Endothelial cell of umbilical vein (primary cell): ENCODE measurements around the gene PUS1. TPM values are rescaled to one million over a fixed set of nuclear protein-coding genes. Genes with fewer than 3 reads are reported as not detected.

Experiments
- BruUV-seq: library from RNA; stranded (reverse); fragments of 400-500 nt; replicated peaks from 2 replicates; lab custom pipeline; 2021; lab: Mats Ljungman, UMichigan
- CTCF ChIA-PET: fragments of 300-600, 350-600 bp; sonication (Branson Sonifier 250); formaldehyde crosslinking; loops from one replicate; lab custom pipeline; 2021; ENCODE audit warnings: antibody characterized with exemption, inconsistent platforms; lab: Charles Lee
- POLR2A ChIA-PET: fragments of 300-600, 350-600 bp; sonication (Branson Sonifier 250); formaldehyde crosslinking; loops from one replicate; lab custom pipeline; 2021; ENCODE audit warnings: antibody characterized with exemption, inconsistent platforms; lab: Charles Lee
- DNase-seq: peaks from one replicate; pipeline ENCODE4 v3.0.0-alpha.2; 2011; ENCODE audit warnings: low read depth, low spot score
- FAIRE-seq: peaks from 2 replicates; lab custom pipeline; 2011; peaks lifted over from hg19 to GRCh38; lab: Jason Lieb, UNC
- H2AFZ ChIP-seq: 2 replicates; pipeline ENCODE4 v1.6.0; 2012; ENCODE audit warnings: low read depth, low read length, control low read depth, inconsistent platforms
- H3K27ac ChIP-seq: 2 replicates; pipeline ENCODE4 v1.5.1; 2011; ENCODE audit warnings: low read depth, mild to moderate bottlenecking, control low read depth, low read length, moderate library complexity; ENCODE audit not compliant: insufficient read depth
- H3K27me3 ChIP-seq, 2 experiments: 2 replicates each; pipeline versions ENCODE4 v1.6.0 to v1.6.1; 2011; ENCODE audit warnings: low read length in 2 of 2, mixed read lengths in 1 of 2; ENCODE audit not compliant: control insufficient read depth in 2 of 2, insufficient read depth in 2 of 2
- H3K36me3 ChIP-seq, 2 experiments: 2 replicates in 1 of 2; 3 replicates in 1 of 2; pipeline ENCODE4 v1.5.1; 2011; ENCODE audit warnings: low read length in 2 of 2, mild to moderate bottlenecking in 1 of 2, moderate library complexity in 1 of 2; ENCODE audit not compliant: control insufficient read depth in 2 of 2, insufficient read depth in 2 of 2; ENCODE audit errors: extremely low read depth in 1 of 2
- H3K4me1 ChIP-seq: 3 replicates; pipeline ENCODE4 v1.5.1; 2011; ENCODE audit warnings: mild to moderate bottlenecking, low read length; ENCODE audit not compliant: control insufficient read depth, insufficient read depth; ENCODE audit errors: extremely low read depth
- H3K4me2 ChIP-seq: 2 replicates; pipeline ENCODE4 v1.6.1; 2011; ENCODE audit warnings: low read length, control low read depth, mixed read lengths; ENCODE audit not compliant: insufficient read depth
- H3K4me3 ChIP-seq, 3 experiments: fragments of 200-600 bp in 1 of 3; sonication (generic), shearing (Covaris generic) in 1 of 3; replicated peaks in 1 of 3; 2 replicates each; pipeline ENCODE4 v1.5.1; 2011 to 2016; ENCODE audit warnings: control low read depth in 3 of 3, low read length in 3 of 3, mild to moderate bottlenecking in 2 of 3, inconsistent platforms in 1 of 3, low read depth in 1 of 3, moderate library complexity in 1 of 3; ENCODE audit not compliant: insufficient read depth in 1 of 3
- H3K79me2 ChIP-seq: 2 replicates; pipeline ENCODE4 v1.6.0; 2012; ENCODE audit warnings: low read length, inconsistent platforms; ENCODE audit not compliant: control insufficient read depth, insufficient read depth
- H3K9ac ChIP-seq: replicated peaks from 2 replicates; pipeline ENCODE3; 2011; ENCODE audit warnings: low read length, control low read depth; ENCODE audit not compliant: insufficient read depth; ENCODE audit errors: extremely low read depth
- H3K9me1 ChIP-seq: replicated peaks from 3 replicates; pipeline ENCODE4 v1.6.0; 2011; ENCODE audit warnings: mild to moderate bottlenecking, low read length; ENCODE audit not compliant: control insufficient read depth, insufficient read depth; ENCODE audit errors: extremely low read depth
- H3K9me3 ChIP-seq: replicated peaks from 2 replicates; pipeline ENCODE4 v1.5.1; 2012; ENCODE audit warnings: low read length, inconsistent platforms; ENCODE audit not compliant: control insufficient read depth, insufficient read depth
- H4K20me1 ChIP-seq: replicated peaks from 2 replicates; pipeline ENCODE3; 2011; ENCODE audit warnings: mild to moderate bottlenecking, low read length; ENCODE audit not compliant: control insufficient read depth, insufficient read depth; ENCODE audit errors: extremely low read depth
- EZH2 ChIP-seq: IDR thresholded peaks from 2 replicates; pipeline ENCODE4 v1.6.1; 2012; ENCODE audit warnings: borderline replicate concordance, low read depth, mild to moderate bottlenecking, moderate library complexity, low read length, inconsistent platforms; ENCODE audit not compliant: severe bottlenecking
- FOS ChIP-seq: IDR thresholded peaks from 2 replicates; pipeline ENCODE4 v1.6.1; 2011; ENCODE audit warnings: mild to moderate bottlenecking, low read length, moderate library complexity, borderline replicate concordance; ENCODE audit not compliant: insufficient read depth
- GATA2 ChIP-seq: IDR thresholded peaks from 2 replicates; pipeline ENCODE4 v1.7.0; 2011; ENCODE audit warnings: low read depth, mild to moderate bottlenecking, moderate library complexity, mixed read lengths, low read length; ENCODE audit not compliant: insufficient read length, insufficient read depth
- JUN ChIP-seq: IDR thresholded peaks from 2 replicates; pipeline ENCODE4 v1.6.1; 2011; ENCODE audit warnings: borderline replicate concordance, low read depth; ENCODE audit not compliant: insufficient read length, insufficient read depth
- MYC ChIP-seq: IDR thresholded peaks from one replicate; pipeline ENCODE4 v1.6.1; 2011; ENCODE audit warnings: mild to moderate bottlenecking, low read depth, low read length
- POLR2A ChIP-seq: IDR thresholded peaks from 2 replicates; pipeline ENCODE4 v1.6.1; 2012; ENCODE audit warnings: low read depth, mild to moderate bottlenecking, control low read depth, low read length
- POLR2AphosphoS5 ChIP-seq: IDR thresholded peaks from 2 replicates; pipeline ENCODE4 v1.6.1; 2012; ENCODE audit warnings: low read depth, mild to moderate bottlenecking, control low read depth, low read length, moderate library complexity; ENCODE audit not compliant: insufficient read depth
- dilution Hi-C: fragments of 300-500 bp; cut with MboI; formaldehyde crosslinking; loops from one replicate; pipeline ENCODE4 v1.15.0; 2019; ENCODE audit warnings: low sequenced_read_pairs; ENCODE audit not compliant: extremely low pct_ligation_motif_present
- intact Hi-C: fragments of 100-400 bp; cut with micrococcal nuclease; formaldehyde crosslinking; loops from one replicate; pipeline ENCODE4 v1.10.0; 2022
- polyA plus RNA-seq, 4 experiments: library from polyadenylated mRNA; depleted of rRNA in 3 of 4; stranded (reverse) in 3 of 4; unstranded in 1 of 4; fragments of >200 nt; gene quantifications; 2 replicates each; pipeline versions ENCODE4 v1.2.1 to v1.2.3, GENCODE V29; 2011 to 2012; ENCODE audit warnings: missing spikeins in 1 of 4
- total RNA-seq: library from RNA; stranded (reverse); gene quantifications from 2 replicates; pipeline ENCODE4 v1.2.3, GENCODE V29; 2021
- TF ChIP-seq, protein P1 (sequence below), 2 donors: IDR thresholded peaks; 1 replicate in 1 of 2; 2 replicates in 1 of 2; pipeline ENCODE4 v1.5.1; 2011; ENCODE audit warnings: low read length in 2 of 2, mild to moderate bottlenecking in 2 of 2, moderate library complexity in 2 of 2, control low read depth in 1 of 2, inconsistent platforms in 1 of 2, low read depth in 1 of 2; ENCODE audit not compliant: insufficient read depth in 1 of 2; ENCODE audit errors: extremely low read depth in 1 of 2
- TF ChIP-seq, protein P2 (sequence below): IDR thresholded peaks from 2 replicates; pipeline ENCODE4 v1.6.1; 2011; ENCODE audit not compliant: insufficient read depth, insufficient read length

Gene PUS1
- total and polyA plus RNA-seq, 2 donors (not counting 3 experiments of a cell fraction or from before 2014, with no cell fraction given) = 33.9 to 52.2 TPM

DNA sequence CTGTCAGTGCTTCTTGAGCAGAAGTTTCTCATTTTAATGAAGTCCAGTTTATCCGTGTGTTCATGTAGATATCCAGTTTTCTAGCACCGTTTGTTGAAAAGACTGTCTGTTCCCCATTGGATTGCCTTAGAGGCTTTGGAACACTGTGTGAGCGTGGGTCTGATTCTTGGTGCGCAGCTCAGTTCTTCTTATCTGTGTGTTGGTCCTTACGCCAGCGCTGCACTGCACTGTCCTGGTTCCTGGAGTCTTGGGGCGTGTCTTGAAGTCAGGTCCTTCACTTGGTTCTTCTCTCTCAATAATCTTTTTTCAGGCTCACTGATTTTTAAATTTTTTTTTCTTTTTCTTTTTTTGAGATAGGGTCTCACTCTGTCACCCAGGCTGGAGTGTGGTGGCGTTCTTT is 46.2 kb downstream of the PUS1 start:
- Histone ChIP-seq H3K4me2 (no peak overlapping the region), H3K9me3 (no peaks in the 10 kb centered on the region), H3K9me1 (no peaks in the 10 kb centered on the region), H3K9ac (no peak overlapping the region), H3K4me3 (no peak overlapping the region), H3K79me2 (peaks cover 59% of the 10 kb centered on the region), H3K27me3 (no peaks in the 10 kb centered on the region), H3K27ac (no peak overlapping the region), H3K4me1 (no peaks in the 10 kb centered on the region), H2AFZ (no peak overlapping the region), H4K20me1 (peaks cover 3% of the 10 kb centered on the region), H3K36me3 (no peaks in the 10 kb centered on the region)
- intact Hi-C loops = no loop called here
- no peak for TF ChIP-seq FOS
- TF ChIP-seq, protein P1, sequence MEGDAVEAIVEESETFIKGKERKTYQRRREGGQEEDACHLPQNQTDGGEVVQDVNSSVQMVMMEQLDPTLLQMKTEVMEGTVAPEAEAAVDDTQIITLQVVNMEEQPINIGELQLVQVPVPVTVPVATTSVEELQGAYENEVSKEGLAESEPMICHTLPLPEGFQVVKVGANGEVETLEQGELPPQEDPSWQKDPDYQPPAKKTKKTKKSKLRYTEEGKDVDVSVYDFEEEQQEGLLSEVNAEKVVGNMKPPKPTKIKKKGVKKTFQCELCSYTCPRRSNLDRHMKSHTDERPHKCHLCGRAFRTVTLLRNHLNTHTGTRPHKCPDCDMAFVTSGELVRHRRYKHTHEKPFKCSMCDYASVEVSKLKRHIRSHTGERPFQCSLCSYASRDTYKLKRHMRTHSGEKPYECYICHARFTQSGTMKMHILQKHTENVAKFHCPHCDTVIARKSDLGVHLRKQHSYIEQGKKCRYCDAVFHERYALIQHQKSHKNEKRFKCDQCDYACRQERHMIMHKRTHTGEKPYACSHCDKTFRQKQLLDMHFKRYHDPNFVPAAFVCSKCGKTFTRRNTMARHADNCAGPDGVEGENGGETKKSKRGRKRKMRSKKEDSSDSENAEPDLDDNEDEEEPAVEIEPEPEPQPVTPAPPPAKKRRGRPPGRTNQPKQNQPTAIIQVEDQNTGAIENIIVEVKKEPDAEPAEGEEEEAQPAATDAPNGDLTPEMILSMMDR (IDR thresholded peaks at IDR 0.05; ENCODE audit: extremely low read depth in 1 of 2, insufficient read depth in 1 of 2, low read depth in 1 of 2, low read length in 2 of 2) = no peak
- no peak for TF ChIP-seq POLR2AphosphoS5
- TF ChIP-seq, protein P2, sequence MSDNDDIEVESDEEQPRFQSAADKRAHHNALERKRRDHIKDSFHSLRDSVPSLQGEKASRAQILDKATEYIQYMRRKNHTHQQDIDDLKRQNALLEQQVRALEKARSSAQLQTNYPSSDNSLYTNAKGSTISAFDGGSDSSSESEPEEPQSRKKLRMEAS = no peak
- no peak for TF ChIP-seq EZH2
- TF ChIP-seq MYC = no peak
- no peak for TF ChIP-seq GATA2
- no peak for TF ChIP-seq JUN
- no peak for TF ChIP-seq POLR2A
- no TSS peak for BruUV-seq
- dilution Hi-C loops = no loop called here
- ChIA-PET POLR2A (no interaction called here), CTCF (interaction anchor here (1.5 kb wide), 1 partner anchor 13 kb away, joined by 4 read pairs; no protein-coding TSS in a partner anchor)
- FAIRE-seq (no peak), DNase-seq (no peak)
